H54 (cell line): Measurements from ENCODE around the gene CAPN12.
"Not testable (repeated sequence)": the region's sequence is repeated elsewhere in the genome, so short reads cannot be mapped to it uniquely, and the experiment has no call there.

ENCODE experiments used
- DNase-seq: peaks from one replicate; pipeline ENCODE4 v3.0.0; 2011; ENCODE audit warnings: low spot score, mixed read lengths; ENCODE audit not compliant: insufficient read length
- FAIRE-seq: peaks from 3 replicates; lab custom pipeline; 2011; peaks lifted over from hg19 to GRCh38; lab: Jason Lieb, UNC
- POLR2A ChIP-seq: IDR thresholded peaks from 2 replicates; pipeline ENCODE4 v1.6.1; 2011; ENCODE audit warnings: low read depth, mild to moderate bottlenecking, low read length

The CAPN12 gene

GRCh38 chr19:38744298-38744681, at the start of gene CAPN12:
Gene CAPN12, minus strand, starts transcription at chr19:38744474. Its CDS starts 309 bp downstream, at chr19:38744165.
- DNase-seq = no peak
- FAIRE-seq = no peak
- no peak for TF ChIP-seq POLR2A

GRCh38 chr19:38793671-38794070, 49.4 kb upstream of the CAPN12 start:
- TF ChIP-seq POLR2A = no peak
- no peak for DNase-seq
- FAIRE-seq = no peak

- no peak for TF ChIP-seq POLR2A
- DNase-seq (no peak), FAIRE-seq (no peak)
Observed at GRCh38 chr19:38793177-38793576, 48.9 kb upstream of the CAPN12 start.

DNA sequence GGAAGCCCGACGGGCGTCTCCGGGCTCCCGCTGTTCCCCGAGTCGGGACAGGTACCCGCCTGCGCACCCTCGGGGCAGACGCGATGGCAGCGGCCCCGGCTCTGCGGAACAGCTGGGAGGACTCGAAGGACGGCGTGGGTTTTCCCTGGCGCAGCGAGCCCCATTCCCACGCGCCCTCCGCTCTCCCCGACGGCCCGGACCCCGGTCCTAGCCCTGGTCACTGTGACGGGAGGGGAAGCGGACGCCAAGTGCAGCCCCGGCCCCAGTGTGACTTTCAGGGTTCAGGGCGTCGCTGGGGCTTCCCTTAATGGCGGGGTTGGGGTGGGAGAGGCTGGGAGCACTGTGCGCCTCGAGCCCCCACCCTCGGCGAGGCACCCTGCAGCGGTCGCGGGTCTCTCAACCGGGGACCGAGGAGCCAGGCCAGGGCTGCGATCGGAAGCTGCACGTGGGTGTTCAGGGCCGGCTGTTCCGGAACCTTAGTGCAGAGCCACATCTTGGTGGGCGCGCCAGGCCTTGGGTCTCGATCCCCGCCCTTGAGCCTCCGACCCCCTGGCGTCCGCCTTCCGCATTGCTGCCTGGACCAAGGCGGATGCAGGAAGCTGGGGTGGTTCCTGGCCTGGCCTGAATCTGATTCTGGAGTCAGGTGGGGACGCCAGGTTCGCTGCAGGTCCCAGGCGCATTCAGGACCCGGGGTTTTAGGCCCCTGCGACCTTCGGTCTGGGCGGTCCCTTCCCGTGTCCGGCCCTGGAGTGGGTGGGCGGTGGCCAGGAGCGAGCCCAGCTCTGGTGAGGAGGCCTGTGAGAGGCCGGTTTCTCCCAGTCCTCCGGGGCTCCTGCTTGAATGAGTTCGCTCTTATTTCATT, 48.2 kb upstream of the CAPN12 start:
- DNase-seq (no peak), FAIRE-seq (no peak)
- TF ChIP-seq POLR2A = no peak

DNA sequence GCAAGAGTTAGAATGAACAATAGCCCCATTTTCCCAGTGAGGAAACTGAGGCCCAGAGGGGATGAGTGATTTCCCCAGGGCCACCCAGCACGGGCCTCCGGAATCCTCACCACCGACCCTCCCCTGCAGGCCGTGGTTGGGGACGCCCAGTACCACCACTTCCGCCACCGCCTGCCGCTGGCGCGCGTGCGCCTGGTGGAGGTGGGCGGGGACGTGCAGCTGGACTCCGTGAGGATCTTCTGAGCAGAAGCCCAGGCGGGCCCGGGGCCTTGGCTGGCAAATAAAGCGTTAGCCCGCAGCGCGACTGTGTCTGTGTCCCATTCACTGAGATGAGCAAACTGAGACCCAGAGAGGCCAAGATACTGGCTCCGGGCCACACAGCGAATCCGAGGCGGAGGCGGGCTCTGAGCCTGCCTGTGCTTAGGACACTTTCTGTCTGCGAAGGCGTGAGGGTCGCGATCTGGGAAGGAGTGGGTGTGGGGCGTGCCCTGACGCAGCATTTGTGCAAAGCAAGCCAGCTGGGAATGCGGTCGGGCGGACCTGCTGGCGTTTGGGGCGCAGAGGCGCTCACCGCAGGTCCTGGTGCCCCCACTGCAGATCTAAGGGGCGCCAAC, 47.3 kb upstream of the CAPN12 start:
- not testable (repeated sequence) for DNase-seq, FAIRE-seq

- FAIRE-seq = not testable (repeated sequence)
Observed at GRCh38 chr19:38790507-38791403, 46.5 kb upstream of the CAPN12 start.

DNA sequence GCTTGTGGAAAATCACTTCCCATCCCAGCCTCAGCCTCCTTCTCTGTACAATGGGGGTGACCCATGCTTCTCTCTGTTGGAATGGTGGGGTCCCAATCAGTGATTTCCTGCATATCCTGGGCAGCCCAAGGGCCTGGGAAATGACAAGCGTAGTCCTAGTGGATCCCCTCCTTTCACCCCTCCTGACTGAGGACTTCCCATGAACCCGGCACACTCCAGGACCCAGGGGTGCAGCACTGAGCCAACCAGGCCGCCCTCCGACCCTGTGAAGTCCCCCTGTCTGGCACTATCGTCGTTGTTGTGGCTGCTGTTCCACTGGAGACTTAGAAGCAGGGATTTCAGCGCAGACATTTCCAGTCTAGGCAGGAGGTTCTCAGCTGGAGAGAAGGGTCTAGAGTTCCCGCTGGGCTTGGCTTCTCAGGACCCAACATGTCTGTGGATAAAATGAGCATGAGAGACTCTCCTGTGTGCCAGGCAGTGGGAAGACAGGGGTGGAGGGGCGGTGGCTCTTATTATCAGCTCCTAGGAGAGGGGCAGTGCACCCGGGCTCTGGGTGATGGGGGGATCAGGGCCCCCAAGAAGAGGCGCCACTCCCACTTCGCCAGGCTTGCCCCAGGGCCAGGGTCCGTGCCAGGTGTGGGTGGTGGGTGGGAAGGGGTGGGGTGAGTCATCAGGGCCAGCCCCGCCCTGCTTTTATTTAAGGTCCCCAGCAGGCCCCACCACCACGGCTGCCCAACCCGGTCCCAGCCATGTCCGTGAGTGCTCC, 44.4 kb upstream of the CAPN12 start, which contains the start of gene LGALS7B:
Gene LGALS7B (plus strand): TSS at position 723 of the 766 bp plus-strand sequence. CDS start 27 bp downstream, at position 750.
- DNase-seq (no peak), FAIRE-seq (no peak)
- TF ChIP-seq POLR2A = no peak

More at GRCh38 chr19:38790507-38791403, 46.5 kb upstream of the CAPN12 start:
- DNase-seq = not testable (repeated sequence)

- TF ChIP-seq POLR2A = no peak
- DNase-seq = no peak
- no peak for FAIRE-seq
Observed at GRCh38 chr19:38786572-38787265, 42.4 kb upstream of the CAPN12 start.

DNA sequence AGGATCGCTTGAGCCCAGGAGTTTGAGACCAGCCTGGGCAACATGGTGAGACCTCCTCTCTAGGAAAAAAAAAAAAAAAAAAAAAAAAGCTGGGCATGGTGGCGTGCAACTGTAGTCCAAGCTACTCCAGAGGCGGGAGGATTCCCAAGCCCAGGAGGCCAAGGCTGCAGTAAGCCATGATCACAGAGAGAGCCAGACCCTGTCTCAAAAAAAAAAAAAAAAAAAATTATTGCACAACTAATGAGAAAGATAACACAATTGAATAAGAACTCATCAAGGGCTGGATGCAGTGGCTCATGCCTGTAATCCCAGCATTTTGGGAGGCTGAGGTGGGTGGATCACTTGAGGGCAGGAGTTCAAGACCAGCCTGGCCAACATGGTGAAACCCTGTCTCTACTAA, 41.8 kb upstream of the CAPN12 start:
- not testable (repeated sequence) for FAIRE-seq, DNase-seq

GRCh38 chr19:38785187-38785699, 41.0 kb upstream of the CAPN12 start:
- DNase-seq = no peak
- FAIRE-seq = no peak
- TF ChIP-seq POLR2A = no peak

GRCh38 chr19:38784224-38784623, 40.0 kb upstream of the CAPN12 start:
- DNase-seq = no peak
- FAIRE-seq = no peak
- TF ChIP-seq POLR2A = no peak

GRCh38 chr19:38782212-38782611, 37.9 kb upstream of the CAPN12 start:
- FAIRE-seq, DNase-seq: not testable (repeated sequence)
